Neural crest cell (in vitro differentiated cells): Measurements from ENCODE around the gene UPK1B. TPM values are rescaled to one million over a fixed set of nuclear protein-coding genes. Genes with fewer than 3 reads are reported as not detected.
"Not testable (repeated sequence)": the region's sequence is repeated elsewhere in the genome, so short reads cannot be mapped to it uniquely, and the experiment has no call there.

ENCODE experiments used
- DNase-seq: peaks from one replicate; pipeline ENCODE4 v3.0.0; 2021; ENCODE audit warnings: low read depth, mixed read lengths, low spot score
- H3K27ac Mint-ChIP-seq: one replicate; pipeline ENCODE4 v1.8.0; 2021; ENCODE audit warnings: mild to moderate bottlenecking, mixed read lengths; ENCODE audit not compliant: unreplicated experiment
- H3K27me3 Mint-ChIP-seq: 2 replicates; pipeline ENCODE4 v1.8.0; 2021; ENCODE audit warnings: low read depth, mild to moderate bottlenecking, mixed read lengths
- H3K36me3 Mint-ChIP-seq: 2 replicates; pipeline ENCODE4 v1.8.0; 2021; ENCODE audit warnings: low read depth, mild to moderate bottlenecking, mixed read lengths
- H3K4me1 Mint-ChIP-seq: 2 replicates; pipeline ENCODE4 v1.8.0; 2021; ENCODE audit warnings: mixed read lengths
- H3K4me3 Mint-ChIP-seq: one replicate; pipeline ENCODE4 v1.8.0; 2021; ENCODE audit warnings: mild to moderate bottlenecking, mixed read lengths
- H3K9me3 Mint-ChIP-seq: 2 replicates; pipeline ENCODE4 v1.8.0; 2021; ENCODE audit warnings: mixed read lengths
- CTCF ChIP-seq: fragments of 200-600 bp; sonication (generic); conservative IDR thresholded peaks from 2 replicates; pipeline ENCODE4 v1.5.0; 2021; ENCODE audit warnings: antibody characterized with exemption, mild to moderate bottlenecking
- long read RNA-seq: library from polyadenylated mRNA; unstranded; transcript quantifications from one replicate; pipeline ENCODE4 v2.0.0, GENCODE V29; 2020
- total RNA-seq: library from RNA; stranded (reverse); gene quantifications from 2 replicates; pipeline ENCODE4 v1.2.1, GENCODE V29; 2021

Gene UPK1B
- total RNA-seq: not detected in 2 replicates
- long read RNA-seq: 0 reads

- Mint-ChIP-seq H3K27ac (no peak within 1 kb of the TSS), H3K36me3 (no peaks in the 10 kb centered on the region), H3K27me3 (peaks cover 46% of the 10 kb centered on the region), H3K9me3 (no peaks in the 10 kb centered on the region), H3K4me1 (no peaks in the 10 kb centered on the region), H3K4me3 (no peak within 1 kb of the TSS)
- DNase-seq: no peak
- no peak for TF ChIP-seq CTCF
Measured at GRCh38 chr3:119173325-119173724, at the start of gene UPK1B. Gene UPK1B, plus strand, starts transcription at chr3:119173598. Its CDS starts 13,144 bp downstream, at chr3:119186742.

DNA sequence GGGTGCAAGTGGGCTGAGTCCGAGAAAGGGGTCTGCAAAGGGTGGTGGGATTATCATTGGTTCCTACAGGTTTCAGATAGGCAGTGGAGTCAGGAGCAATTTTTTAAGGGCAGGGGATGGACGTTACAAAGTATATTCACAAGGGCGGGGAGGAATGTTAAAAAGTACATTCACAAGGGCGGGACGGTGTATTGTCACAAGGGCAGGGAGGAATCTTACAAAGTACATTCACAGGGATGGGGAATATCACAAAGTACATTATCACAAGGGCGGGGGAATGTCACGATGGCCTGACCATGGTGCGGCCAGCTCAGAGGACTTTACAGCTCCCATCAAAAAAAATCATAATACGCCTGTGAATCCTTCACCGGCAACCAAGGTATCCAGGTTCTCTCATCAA is 48.1 kb upstream of the UPK1B start:
- Mint-ChIP-seq H3K4me1 (no peaks in the 10 kb centered on the region), H3K27me3 (no peaks in the 10 kb centered on the region), H3K4me3 (no peak overlapping the region), H3K27ac (no peak overlapping the region), H3K9me3 (peaks cover under 1% of the 10 kb centered on the region), H3K36me3 (no peaks in the 10 kb centered on the region)
- TF ChIP-seq CTCF: no peak
- no peak for DNase-seq

- no peak overlapping the region for H3K4me3 Mint-ChIP-seq
- no peak for TF ChIP-seq CTCF
- no peaks in the 10 kb centered on the region for H3K27me3 Mint-ChIP-seq
- no peak for DNase-seq
- no peaks in the 10 kb centered on the region for H3K36me3 Mint-ChIP-seq
- no peak overlapping the region for H3K27ac Mint-ChIP-seq
- no peaks in the 10 kb centered on the region for H3K9me3 Mint-ChIP-seq
- no peaks in the 10 kb centered on the region for H3K4me1 Mint-ChIP-seq
Measured at GRCh38 chr3:119125742-119126504, 47.5 kb upstream of the UPK1B start.

GRCh38 chr3:119130291-119130690 is 43.1 kb upstream of the UPK1B start:
- H3K27me3 Mint-ChIP-seq: peaks cover 14% of the 10 kb centered on the region
- not testable (repeated sequence) for H3K4me1 Mint-ChIP-seq, H3K4me3 Mint-ChIP-seq, DNase-seq, H3K36me3 Mint-ChIP-seq, H3K9me3 Mint-ChIP-seq, H3K27ac Mint-ChIP-seq

DNA sequence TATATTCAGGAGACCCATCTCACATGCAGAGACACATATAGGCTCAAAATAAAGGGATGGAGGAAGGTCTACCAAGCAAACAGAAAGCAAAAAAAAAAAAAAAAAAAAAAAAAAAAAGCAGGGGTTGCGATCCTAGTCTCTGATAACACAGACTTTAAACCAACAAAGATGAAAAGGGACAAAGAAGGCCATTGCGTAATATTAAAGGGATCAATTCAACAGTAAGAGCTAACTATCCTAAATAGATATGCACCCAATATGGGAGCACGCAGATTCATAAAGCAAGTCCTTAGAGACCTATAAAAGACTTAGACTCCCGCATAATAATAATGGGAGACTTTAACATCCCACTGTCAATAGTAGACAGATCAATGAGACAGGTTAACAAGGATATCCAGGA is 41.1 kb upstream of the UPK1B start:
- H3K9me3 Mint-ChIP-seq, H3K4me3 Mint-ChIP-seq, H3K4me1 Mint-ChIP-seq, DNase-seq, H3K36me3 Mint-ChIP-seq, H3K27ac Mint-ChIP-seq: not testable (repeated sequence)
- H3K27me3 Mint-ChIP-seq: peaks cover 14% of the 10 kb centered on the region

- H3K27ac Mint-ChIP-seq, H3K4me3 Mint-ChIP-seq, H3K27me3 Mint-ChIP-seq, H3K36me3 Mint-ChIP-seq, DNase-seq, H3K4me1 Mint-ChIP-seq: not testable (repeated sequence)
- H3K9me3 Mint-ChIP-seq: peaks cover 12% of the 10 kb centered on the region
Measured at GRCh38 chr3:119139360-119139759, 34.0 kb upstream of the UPK1B start.

DNA sequence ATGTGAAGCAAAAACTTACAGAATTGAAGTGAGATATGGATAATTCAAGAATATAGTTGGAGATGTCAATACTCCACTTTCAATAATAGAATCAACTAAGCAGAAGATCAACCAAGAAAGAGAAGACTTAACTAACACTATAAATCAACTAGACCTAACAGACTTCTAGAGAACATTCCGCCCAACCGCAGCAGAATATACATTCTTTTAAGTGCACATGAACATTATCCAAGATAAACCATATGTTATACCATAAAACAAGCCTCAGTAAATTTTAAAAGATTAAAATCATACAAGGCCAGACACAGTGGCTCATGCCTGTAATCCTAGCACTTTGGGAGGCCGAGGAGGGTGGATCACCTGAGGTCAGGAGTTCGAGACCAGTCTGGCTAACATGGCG is 32.9 kb upstream of the UPK1B start:
- no peak for DNase-seq
- TF ChIP-seq CTCF: no peak
- Mint-ChIP-seq H3K27ac (no peak overlapping the region), H3K4me1 (no peaks in the 10 kb centered on the region), H3K27me3 (peaks cover 3% of the 10 kb centered on the region), H3K4me3 (no peak overlapping the region), H3K9me3 (peaks cover 11% of the 10 kb centered on the region), H3K36me3 (no peaks in the 10 kb centered on the region)
